ENCODE data around the gene KCNG2. TPM values are rescaled to one million over a fixed set of nuclear protein-coding genes. Genes with fewer than 3 reads are reported as not detected.

KCNG2 gene
- total and polyA plus RNA-seq, 3 experiments from 2014 or later = not detected

DNA sequence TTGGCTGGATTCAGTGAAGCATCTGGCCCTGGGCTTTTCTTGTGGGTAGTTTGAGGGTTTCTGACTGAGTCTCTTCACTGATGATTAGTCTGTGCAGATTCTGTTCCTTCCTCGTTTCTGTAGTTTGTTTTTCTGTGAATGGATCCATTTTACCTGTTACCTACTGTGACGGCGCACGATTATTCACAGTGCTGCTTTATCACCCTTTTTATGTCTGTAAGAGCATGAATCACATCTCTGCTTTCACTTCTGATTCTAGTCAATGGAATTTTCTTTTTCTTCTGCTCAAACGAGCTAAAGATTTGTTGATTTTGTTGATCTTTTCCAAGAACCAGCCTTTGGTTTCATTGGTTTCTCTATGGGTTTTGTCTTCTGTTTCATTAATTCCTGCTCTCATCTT is 92.9 kb downstream of the KCNG2 start:
- Histone ChIP-seq H3K27me3 (ENCODE audit: insufficient read depth, low read length, poor library complexity, severe bottlenecking) (no peaks in the 10 kb centered on the region), H3K36me3 (ENCODE audit: insufficient read depth, low read length) (no peaks in the 10 kb centered on the region), H3K9me3 (ENCODE audit: low read length) (peaks cover 20% of the 10 kb centered on the region), H3K4me3 (ENCODE audit: low read length) (no peak overlapping the region), H3K4me1 (ENCODE audit: insufficient read depth, low read length) (no peaks in the 10 kb centered on the region), H3K27ac (ENCODE audit: low read depth, low read length) (no peak overlapping the region)
- DNase-seq = no peak
- ChIA-PET CTCF (no interaction called here), POLR2A (interaction anchor here (0.6 kb wide), 1 partner anchor 140 kb away, joined by 8 read pairs; no protein-coding TSS in a partner anchor)
- peak overlapping the region in 1 of 8 donors; percentile 77 for H3K27ac Mint-ChIP-seq
- peaks cover 0 to 14% (median 0%) of the 10 kb centered on the region in 3 donors for H3K36me3 Mint-ChIP-seq
- no peak overlapping the region for H3K4me3 Mint-ChIP-seq
- H3K27me3 Mint-ChIP-seq = peaks cover 0 to 1% of the 10 kb centered on the region in 2 donors
- peaks cover 42 to 70% (median 63%) of the 10 kb centered on the region in 5 donors for H3K9me3 Mint-ChIP-seq
- H3K4me1 Mint-ChIP-seq = no peaks in the 10 kb centered on the region

DNA sequence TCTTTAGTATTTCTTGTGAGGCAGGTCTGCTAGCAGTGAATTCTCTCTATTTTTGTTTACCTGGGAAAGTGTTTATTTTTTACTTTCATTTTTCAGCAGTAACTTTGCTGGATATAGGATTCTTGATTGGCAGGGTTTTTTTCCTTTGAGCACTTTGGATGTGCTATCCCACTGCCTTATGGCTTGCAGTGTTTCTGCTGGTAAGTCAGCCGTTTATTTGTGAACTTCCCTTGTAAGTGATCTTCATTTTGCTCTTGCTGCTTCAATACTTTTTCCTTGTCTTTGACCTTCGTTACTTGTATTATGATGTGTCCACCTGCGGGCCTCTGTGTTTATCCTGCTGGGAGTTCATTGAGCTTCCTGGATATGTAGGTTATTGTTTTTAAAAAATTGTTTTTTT is 99.0 kb downstream of the KCNG2 start:
- ChIA-PET CTCF (no interaction called here), POLR2A (no interaction called here)
- Mint-ChIP-seq H3K9me3 (peaks cover 41 to 59% (median 55%) of the 10 kb centered on the region in 5 donors), H3K27ac (no peak overlapping the region), H3K4me1 (no peaks in the 10 kb centered on the region), H3K4me3 (no peak overlapping the region), H3K36me3 (peaks cover 0 to 32% (median 0%) of the 10 kb centered on the region in 3 donors), H3K27me3 (no peaks in the 10 kb centered on the region)
- no peaks in the 10 kb centered on the region for H3K4me1 ChIP-seq (ENCODE audit: insufficient read depth, low read length)
- no peak for DNase-seq
- no peaks in the 10 kb centered on the region for H3K36me3 ChIP-seq (ENCODE audit: insufficient read depth, low read length)
- no peak overlapping the region for H3K27ac ChIP-seq (ENCODE audit: low read depth, low read length)
- no peak overlapping the region for H3K4me3 ChIP-seq (ENCODE audit: low read length)
- peaks cover 11% of the 10 kb centered on the region for H3K9me3 ChIP-seq (ENCODE audit: low read length)
- no peaks in the 10 kb centered on the region for H3K27me3 ChIP-seq (ENCODE audit: insufficient read depth, low read length, poor library complexity, severe bottlenecking)

- no peaks in the 10 kb centered on the region for H3K4me1 Mint-ChIP-seq
- H3K27ac Mint-ChIP-seq = no peak overlapping the region
- H3K4me1 ChIP-seq (ENCODE audit: insufficient read depth, low read length) = no peaks in the 10 kb centered on the region
- H3K27me3 ChIP-seq (ENCODE audit: insufficient read depth, low read length, poor library complexity, severe bottlenecking) = no peaks in the 10 kb centered on the region
- ChIA-PET CTCF (interaction anchor here (1.0 kb wide), 1 partner anchor 9 kb away, joined by 3 read pairs; no protein-coding TSS in a partner anchor), POLR2A (interaction anchor here (0.5 kb wide), 1 partner anchor 36 kb away, joined by 3 read pairs; no protein-coding TSS in a partner anchor)
- peaks cover 11% of the 10 kb centered on the region for H3K9me3 ChIP-seq (ENCODE audit: low read length)
- no peaks in the 10 kb centered on the region for H3K27me3 Mint-ChIP-seq
- no peak overlapping the region for H3K4me3 ChIP-seq (ENCODE audit: low read length)
- H3K36me3 ChIP-seq (ENCODE audit: insufficient read depth, low read length) = no peaks in the 10 kb centered on the region
- DNase-seq = peak in 1 of 5 donors; percentile 39
- no peak overlapping the region for H3K4me3 Mint-ChIP-seq
- H3K27ac ChIP-seq (ENCODE audit: low read depth, low read length) = no peak overlapping the region
- peaks cover 3 to 25% (median 10%) of the 10 kb centered on the region in 3 donors for H3K36me3 Mint-ChIP-seq
- H3K9me3 Mint-ChIP-seq = peaks cover 30 to 49% (median 41%) of the 10 kb centered on the region in 5 donors
Measured at GRCh38 chr18:79897940-79898625, 100.3 kb downstream of the KCNG2 start.

DNA sequence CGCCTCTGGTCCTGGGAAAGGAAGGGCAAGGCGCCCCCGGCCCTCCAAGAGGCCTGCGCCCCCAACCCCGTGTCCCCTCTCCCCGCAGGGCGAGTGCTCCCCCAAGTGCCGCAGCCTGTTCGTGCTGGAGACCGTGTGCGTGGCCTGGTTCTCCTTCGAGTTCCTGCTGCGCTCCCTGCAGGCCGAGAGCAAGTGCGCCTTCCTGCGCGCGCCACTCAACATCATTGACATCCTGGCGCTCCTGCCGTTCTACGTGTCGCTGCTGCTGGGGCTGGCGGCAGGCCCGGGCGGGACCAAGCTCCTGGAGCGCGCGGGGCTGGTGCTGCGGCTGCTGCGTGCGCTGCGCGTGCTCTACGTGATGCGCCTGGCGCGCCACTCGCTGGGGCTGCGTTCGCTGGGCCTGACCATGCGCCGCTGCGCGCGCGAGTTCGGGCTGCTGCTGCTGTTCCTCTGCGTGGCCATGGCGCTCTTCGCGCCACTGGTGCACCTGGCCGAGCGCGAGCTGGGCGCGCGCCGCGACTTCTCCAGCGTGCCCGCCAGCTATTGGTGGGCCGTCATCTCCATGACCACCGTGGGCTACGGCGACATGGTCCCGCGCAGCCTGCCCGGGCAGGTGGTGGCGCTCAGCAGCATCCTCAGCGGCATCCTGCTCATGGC is 101.3 kb downstream of the KCNG2 start:
- H3K36me3 ChIP-seq (ENCODE audit: insufficient read depth, low read length) = no peaks in the 10 kb centered on the region
- Mint-ChIP-seq H3K36me3 (peaks cover 3 to 20% (median 13%) of the 10 kb centered on the region in 3 donors), H3K4me1 (no peaks in the 10 kb centered on the region), H3K9me3 (peaks cover 23 to 39% (median 31%) of the 10 kb centered on the region in 5 donors), H3K4me3 (no peak overlapping the region), H3K27me3 (no peaks in the 10 kb centered on the region), H3K27ac (no peak overlapping the region)
- no peaks in the 10 kb centered on the region for H3K4me1 ChIP-seq (ENCODE audit: insufficient read depth, low read length)
- no peaks in the 10 kb centered on the region for H3K27me3 ChIP-seq (ENCODE audit: insufficient read depth, low read length, poor library complexity, severe bottlenecking)
- CTCF ChIA-PET = no interaction called here
- no peak overlapping the region for H3K27ac ChIP-seq (ENCODE audit: low read depth, low read length)
- POLR2A ChIA-PET = interaction anchor here (0.6 kb wide), 1 partner anchor 93 kb away, joined by 8 read pairs; no protein-coding TSS in a partner anchor
- peak in 1 of 5 donors; percentile 27 for DNase-seq
- no peak overlapping the region for H3K4me3 ChIP-seq (ENCODE audit: low read length)
- peaks cover 6% of the 10 kb centered on the region for H3K9me3 ChIP-seq (ENCODE audit: low read length)

- no peaks in the 10 kb centered on the region for H3K4me1 Mint-ChIP-seq
- H3K4me3 Mint-ChIP-seq = peak overlapping the region in 1 of 7 donors; percentile 18
- H3K27ac Mint-ChIP-seq = no peak overlapping the region
- POLR2A ChIA-PET = interaction anchor here (0.6 kb wide), 1 partner anchor 93 kb away, joined by 8 read pairs; no protein-coding TSS in a partner anchor
- no peak overlapping the region for H3K4me3 ChIP-seq (ENCODE audit: low read length)
- no peaks in the 10 kb centered on the region for H3K4me1 ChIP-seq (ENCODE audit: insufficient read depth, low read length)
- peaks cover 23 to 33% (median 26%) of the 10 kb centered on the region in 5 donors for H3K9me3 Mint-ChIP-seq
- peaks cover 3 to 20% (median 13%) of the 10 kb centered on the region in 3 donors for H3K36me3 Mint-ChIP-seq
- CTCF ChIA-PET = no interaction called here
- peak in 1 of 5 donors; percentile 44 for DNase-seq
- H3K9me3 ChIP-seq (ENCODE audit: low read length) = peaks cover 5% of the 10 kb centered on the region
- no peak overlapping the region for H3K27ac ChIP-seq (ENCODE audit: low read depth, low read length)
- H3K27me3 ChIP-seq (ENCODE audit: insufficient read depth, low read length, poor library complexity, severe bottlenecking) = no peaks in the 10 kb centered on the region
- H3K27me3 Mint-ChIP-seq = no peaks in the 10 kb centered on the region
- H3K36me3 ChIP-seq (ENCODE audit: insufficient read depth, low read length) = no peaks in the 10 kb centered on the region
Measured at GRCh38 chr18:79899609-79900445, 102.1 kb downstream of the KCNG2 start.

DNA sequence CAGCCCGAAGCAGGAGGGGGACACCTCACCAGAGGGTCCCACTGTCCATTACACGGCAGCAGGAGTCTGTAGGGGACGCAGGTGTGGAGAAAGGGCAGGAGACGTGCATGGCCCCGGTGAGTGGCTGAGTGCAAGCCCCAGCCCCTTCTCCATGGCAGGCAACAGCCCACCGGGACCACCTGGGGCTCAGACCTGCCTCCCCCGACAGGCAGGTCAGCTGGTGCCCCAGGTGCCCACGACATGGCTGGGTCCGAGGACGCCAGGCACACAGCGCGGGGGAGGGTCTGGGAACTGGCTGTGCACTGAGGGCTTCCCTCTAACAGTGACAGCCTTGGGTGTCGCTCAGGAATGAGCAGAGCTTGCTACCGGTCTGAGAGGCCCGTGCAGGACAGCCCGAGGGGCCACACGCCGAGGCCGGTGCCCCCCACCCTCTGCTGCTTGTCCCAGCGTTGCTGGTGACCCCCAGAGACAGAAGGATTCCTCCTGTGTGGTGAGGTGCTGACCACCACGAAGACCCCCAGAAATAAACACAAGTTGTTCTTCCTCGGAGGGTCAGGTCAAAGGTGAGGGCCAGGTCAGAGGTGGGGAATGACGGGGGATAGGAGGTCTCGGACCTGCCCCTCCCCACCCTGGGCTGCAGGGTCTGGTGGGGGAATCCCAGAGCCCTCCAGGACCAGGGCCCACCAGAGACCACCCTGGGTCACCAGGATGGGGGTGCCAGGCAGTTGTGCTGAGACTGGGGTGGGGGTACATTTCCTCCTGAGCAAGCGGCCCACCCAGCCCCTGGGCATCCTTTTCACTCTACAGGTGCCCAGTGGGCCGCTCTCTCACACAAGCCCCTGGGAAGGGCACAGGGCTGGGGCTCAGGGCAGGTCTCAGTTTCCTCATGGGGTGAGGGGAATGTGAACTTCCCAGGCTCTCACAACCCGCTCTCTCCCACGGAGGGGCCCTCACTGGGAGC is 103.2 kb downstream of the KCNG2 start:
- Histone ChIP-seq H3K27ac (ENCODE audit: low read depth, low read length) (no peak overlapping the region), H3K4me1 (ENCODE audit: insufficient read depth, low read length) (no peaks in the 10 kb centered on the region), H3K27me3 (ENCODE audit: insufficient read depth, low read length, poor library complexity, severe bottlenecking) (no peaks in the 10 kb centered on the region), H3K4me3 (ENCODE audit: low read length) (no peak overlapping the region), H3K36me3 (ENCODE audit: insufficient read depth, low read length) (no peaks in the 10 kb centered on the region), H3K9me3 (ENCODE audit: low read length) (no peaks in the 10 kb centered on the region)
- CTCF ChIA-PET = no interaction called here
- Mint-ChIP-seq H3K4me1 (peaks cover under 1 to 2% (median 2%) of the 10 kb centered on the region in 3 donors), H3K27me3 (no peaks in the 10 kb centered on the region), H3K36me3 (peaks cover 4 to 24% (median 16%) of the 10 kb centered on the region in 3 donors), H3K4me3 (no peak overlapping the region), H3K27ac (peak overlapping the region in 1 of 8 donors; percentile 34), H3K9me3 (peaks cover 13 to 24% (median 17%) of the 10 kb centered on the region in 5 donors)
- POLR2A ChIA-PET = no interaction called here
- peak in 1 of 5 donors; percentile 43 for DNase-seq

GRCh38 chr18:79901665-79902064 is 103.9 kb downstream of the KCNG2 start:
- Histone ChIP-seq H3K27me3 (ENCODE audit: insufficient read depth, low read length, poor library complexity, severe bottlenecking) (no peaks in the 10 kb centered on the region), H3K4me3 (ENCODE audit: low read length) (no peak overlapping the region), H3K36me3 (ENCODE audit: insufficient read depth, low read length) (no peaks in the 10 kb centered on the region), H3K4me1 (ENCODE audit: insufficient read depth, low read length) (no peaks in the 10 kb centered on the region), H3K27ac (ENCODE audit: low read depth, low read length) (no peak overlapping the region), H3K9me3 (ENCODE audit: low read length) (no peaks in the 10 kb centered on the region)
- no peaks in the 10 kb centered on the region for H3K27me3 Mint-ChIP-seq
- peaks cover 12 to 19% (median 13%) of the 10 kb centered on the region in 5 donors for H3K9me3 Mint-ChIP-seq
- H3K4me3 Mint-ChIP-seq = no peak overlapping the region
- POLR2A ChIA-PET = no interaction called here
- H3K4me1 Mint-ChIP-seq = peaks cover 3 to 6% (median 5%) of the 10 kb centered on the region in 3 donors
- CTCF ChIA-PET = no interaction called here
- H3K27ac Mint-ChIP-seq = peak overlapping the region in 1 of 8 donors; percentile 34
- DNase-seq = peak in 1 of 5 donors; percentile 38
- peaks cover 7 to 24% (median 19%) of the 10 kb centered on the region in 3 donors for H3K36me3 Mint-ChIP-seq
